ENCODE measurements around the gene PARP3.

PARP3 gene

DNA sequence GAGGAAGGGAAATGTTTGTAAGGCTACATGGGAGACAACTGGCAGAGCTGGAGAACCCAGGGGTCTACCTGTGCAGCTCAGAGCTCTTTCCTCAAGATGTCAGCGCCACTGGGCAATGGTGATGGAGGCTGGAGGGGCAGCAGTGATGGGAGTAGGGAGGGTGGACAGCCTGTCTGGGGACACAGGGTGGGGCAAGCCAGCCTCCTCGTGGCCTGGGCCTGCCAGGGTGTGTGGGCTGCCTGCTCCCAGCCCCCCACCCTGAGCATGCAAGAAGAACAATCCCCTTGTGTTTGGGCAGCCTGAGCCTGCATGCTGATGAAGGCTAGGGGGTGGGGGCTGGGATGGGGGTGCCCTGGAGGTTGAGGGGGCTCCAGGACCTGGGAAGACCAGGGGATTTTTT lies 23.9 kb downstream of the PARP3 start:
- in situ Hi-C loops (cut with MboI; ENCODE audit: low sequenced_read_pairs): no loop called here

DNA sequence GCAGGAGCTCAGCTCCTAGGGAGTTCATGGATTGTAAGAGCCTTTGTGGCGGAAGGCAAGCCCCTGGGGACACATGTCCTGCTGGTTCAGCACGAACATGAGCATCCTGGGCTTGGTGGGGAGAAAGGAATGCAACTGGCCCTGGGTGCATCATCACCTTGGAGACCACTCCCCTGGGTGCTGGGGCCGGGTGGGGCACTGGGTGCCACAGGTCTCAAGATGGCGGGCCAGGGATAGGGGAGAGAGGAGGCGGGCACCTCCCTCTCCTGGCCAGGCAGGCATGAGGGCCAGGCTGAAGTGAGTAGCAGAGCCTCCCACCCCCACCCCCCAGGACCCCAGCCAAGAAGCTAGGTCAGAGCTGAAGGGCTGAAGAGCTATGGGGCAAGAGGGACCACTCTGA lies 24.3 kb downstream of the PARP3 start:
- in situ Hi-C loops (cut with MboI; ENCODE audit: low sequenced_read_pairs): no loop called here

DNA sequence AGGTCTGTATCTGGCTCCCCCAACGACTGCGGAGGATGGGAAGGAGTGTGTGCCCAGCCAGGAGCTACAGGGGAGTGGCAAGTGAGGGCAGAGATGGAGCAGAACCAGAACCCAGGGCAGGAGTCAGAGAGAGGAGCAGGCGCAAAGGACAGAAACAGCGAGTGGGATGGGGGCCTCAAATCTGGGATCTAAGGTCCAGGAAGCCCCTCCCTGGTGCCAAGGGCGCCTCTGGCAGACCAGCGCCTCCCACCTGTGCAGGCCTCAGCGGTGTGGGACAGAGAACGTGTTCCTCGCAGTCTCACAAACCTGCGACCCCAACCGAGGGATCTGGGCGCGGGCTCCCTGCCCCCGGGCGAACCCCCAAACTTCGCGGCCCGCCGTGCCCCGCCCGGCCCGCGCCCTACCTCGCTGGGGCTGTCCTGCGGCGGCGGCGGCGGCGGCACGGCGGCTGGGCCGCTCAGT lies 24.8 kb downstream of the PARP3 start:
- in situ Hi-C loops (cut with MboI; ENCODE audit: low sequenced_read_pairs): no loop called here

GRCh38 chr3:51967384-51968169 lies 25.4 kb downstream of the PARP3 start, which contains the start of gene PCBP4:
TSS of gene PCBP4 (minus strand) at chr3:51967454. CDS start at chr3:51961240, 6,214 bp downstream.
- in situ Hi-C loops (cut with MboI; ENCODE audit: low sequenced_read_pairs): no loop called here

DNA sequence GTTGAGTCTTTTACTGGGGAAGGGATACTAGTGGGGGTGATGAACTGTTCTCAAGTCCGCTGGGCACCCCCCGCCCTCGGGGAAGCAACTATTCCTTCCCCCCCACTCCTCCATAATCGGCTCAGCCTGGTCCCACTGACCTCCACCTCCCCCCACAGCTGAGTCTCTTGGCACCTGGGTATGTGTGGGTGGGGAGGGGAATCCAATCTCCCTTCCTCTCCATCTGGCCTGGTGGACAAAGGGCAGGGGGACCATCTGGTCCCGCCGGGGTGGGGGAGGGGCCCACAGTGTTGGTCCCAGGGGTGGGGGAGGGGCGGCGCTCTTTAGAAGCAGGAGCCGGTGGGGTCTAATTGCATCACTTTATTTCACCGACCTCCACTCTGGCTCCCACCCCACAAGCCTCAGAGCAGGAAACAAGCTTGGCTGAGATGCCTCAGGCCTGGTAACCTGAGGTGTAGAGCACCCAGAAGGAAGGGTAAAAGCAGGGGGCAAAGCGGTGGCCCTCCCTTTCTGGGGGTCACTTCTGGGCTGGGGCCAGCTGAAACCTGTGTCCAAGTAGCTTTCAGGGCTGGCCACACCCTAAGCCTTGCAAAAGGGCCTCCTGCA lies 26.1 kb downstream of the PARP3 start:
- in situ Hi-C loops (cut with MboI; ENCODE audit: low sequenced_read_pairs): no loop called here

GRCh38 chr3:51968883-51969678 lies 26.9 kb downstream of the PARP3 start:
- in situ Hi-C loops (cut with MboI; ENCODE audit: low sequenced_read_pairs): no loop called here

DNA sequence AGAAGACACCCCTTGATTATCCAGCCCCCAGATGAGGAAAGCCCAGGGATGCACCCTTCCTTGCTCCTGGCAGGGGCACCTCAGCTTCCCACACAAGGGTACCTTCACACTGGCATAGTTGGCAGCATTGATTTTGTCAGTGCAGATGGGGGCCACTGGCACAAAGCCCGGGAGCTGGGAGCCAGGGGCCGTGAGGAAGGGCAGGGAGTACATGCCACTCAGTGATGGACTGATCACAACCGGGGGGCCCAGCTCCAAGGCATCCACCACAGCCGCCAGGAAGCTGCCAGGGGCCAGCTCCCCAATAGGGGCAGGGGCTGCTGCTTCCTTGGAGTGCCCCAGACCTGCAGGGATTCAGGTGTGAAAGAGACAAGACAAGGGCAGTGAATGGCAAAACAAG lies 27.7 kb downstream of the PARP3 start:
- in situ Hi-C loops (cut with MboI; ENCODE audit: low sequenced_read_pairs): no loop called here

- in situ Hi-C loops (cut with MboI; ENCODE audit: low sequenced_read_pairs): no loop called here
Observed at GRCh38 chr3:51970606-51971300, 28.6 kb downstream of the PARP3 start.

DNA sequence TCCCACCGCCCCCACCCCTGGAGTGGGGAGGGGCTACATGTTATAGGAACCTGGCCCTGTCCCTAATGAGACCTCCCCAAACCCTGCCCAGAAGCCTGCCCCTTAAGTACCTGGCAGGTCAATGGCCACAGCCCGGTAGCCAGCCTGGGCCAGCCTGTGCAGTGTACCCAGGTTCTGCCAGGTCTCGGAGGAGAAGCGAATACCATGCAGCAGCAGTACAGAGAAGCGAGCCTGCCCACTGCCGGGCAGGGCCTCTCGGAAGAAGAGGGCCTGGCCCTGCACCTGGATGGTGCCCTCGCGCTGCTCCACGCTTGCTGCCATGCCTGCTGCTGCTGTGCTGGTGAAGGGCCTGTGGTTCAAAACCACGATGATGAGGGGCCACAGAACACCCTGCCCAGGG lies 29.2 kb downstream of the PARP3 start:
- in situ Hi-C loops (cut with MboI; ENCODE audit: low sequenced_read_pairs): no loop called here

- in situ Hi-C loops (cut with MboI; ENCODE audit: low sequenced_read_pairs): no loop called here
Observed at GRCh38 chr3:51974277-51974962, 32.3 kb downstream of the PARP3 start.

DNA sequence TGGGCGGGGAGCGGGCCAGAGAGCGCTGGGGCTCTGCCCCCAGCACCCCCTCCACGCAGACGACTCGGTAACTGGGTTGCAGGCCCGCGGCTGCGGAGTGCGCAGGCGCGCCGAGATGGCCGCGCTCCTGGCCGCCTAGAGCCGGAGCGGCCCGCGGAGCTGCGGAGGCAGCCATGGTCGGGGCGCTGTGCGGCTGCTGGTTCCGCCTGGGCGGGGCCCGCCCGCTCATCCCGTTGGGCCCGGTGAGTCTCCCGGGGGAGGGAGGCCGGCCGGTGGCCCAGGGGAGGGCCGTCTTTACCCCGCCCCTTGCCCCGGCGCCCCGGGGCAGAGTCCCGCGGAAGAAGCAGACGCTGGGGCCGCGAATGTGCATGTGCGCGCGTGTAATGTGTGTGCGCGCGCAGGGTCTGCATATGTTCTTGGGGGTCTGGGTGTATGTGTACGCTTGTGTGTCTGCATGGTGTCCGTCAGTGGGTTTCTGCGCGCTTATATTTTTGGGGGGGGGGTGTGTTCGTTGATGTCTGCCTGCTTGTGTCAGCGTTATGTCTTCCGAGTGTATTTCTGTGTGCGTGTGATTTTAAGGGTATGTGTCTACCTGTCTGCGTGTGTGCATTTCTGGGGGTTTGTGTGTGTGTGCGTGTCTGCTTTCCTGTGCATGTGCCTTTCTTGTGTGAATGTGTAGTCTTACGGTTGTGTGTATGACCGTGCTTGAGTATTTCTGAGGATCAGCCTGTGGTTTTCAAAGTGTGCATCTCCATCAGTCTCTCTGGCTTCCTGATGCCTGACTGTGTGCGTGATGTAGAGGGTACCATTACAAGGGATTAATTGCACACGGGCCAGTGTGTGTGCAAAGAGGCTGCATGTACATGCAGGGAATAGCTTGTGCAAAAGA lies 33.0 kb downstream of the PARP3 start, which contains the start of gene ABHD14A:
Gene ABHD14A, plus strand, starts transcription at position 102 of the 889 bp plus-strand sequence. Its CDS starts 72 bp downstream, at position 174.
- in situ Hi-C loops (cut with MboI; ENCODE audit: low sequenced_read_pairs): no loop called here

GRCh38 chr3:51975852-51976549 lies 33.8 kb downstream of the PARP3 start:
- in situ Hi-C loops (cut with MboI; ENCODE audit: low sequenced_read_pairs): no loop called here

- in situ Hi-C loops (cut with MboI; ENCODE audit: low sequenced_read_pairs): no loop called here
Observed at GRCh38 chr3:51977446-51978142, 35.4 kb downstream of the PARP3 start.

- in situ Hi-C loops (cut with MboI; ENCODE audit: low sequenced_read_pairs): no loop called here
Observed at GRCh38 chr3:51978143-51978502, 36.0 kb downstream of the PARP3 start.

DNA sequence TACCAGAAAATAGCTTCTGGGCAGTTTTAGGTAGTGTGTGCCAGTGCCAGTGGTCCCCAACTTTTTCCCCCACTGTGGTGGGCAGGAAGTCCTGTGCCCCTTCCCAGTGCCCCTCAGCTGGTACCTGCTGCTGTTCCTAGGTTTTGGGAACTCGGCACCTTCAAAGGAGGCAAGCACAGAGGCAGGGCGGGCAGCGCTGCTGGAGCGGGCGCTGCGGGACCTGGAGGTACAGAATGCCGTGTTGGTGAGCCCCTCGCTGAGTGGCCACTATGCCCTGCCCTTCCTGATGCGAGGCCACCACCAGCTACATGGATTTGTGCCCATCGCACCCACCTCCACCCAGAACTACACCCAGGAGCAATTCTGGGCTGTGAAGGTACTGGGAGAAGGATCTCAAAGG lies 38.1 kb downstream of the PARP3 start:
- in situ Hi-C loops (cut with MboI; ENCODE audit: low sequenced_read_pairs): no loop called here

DNA sequence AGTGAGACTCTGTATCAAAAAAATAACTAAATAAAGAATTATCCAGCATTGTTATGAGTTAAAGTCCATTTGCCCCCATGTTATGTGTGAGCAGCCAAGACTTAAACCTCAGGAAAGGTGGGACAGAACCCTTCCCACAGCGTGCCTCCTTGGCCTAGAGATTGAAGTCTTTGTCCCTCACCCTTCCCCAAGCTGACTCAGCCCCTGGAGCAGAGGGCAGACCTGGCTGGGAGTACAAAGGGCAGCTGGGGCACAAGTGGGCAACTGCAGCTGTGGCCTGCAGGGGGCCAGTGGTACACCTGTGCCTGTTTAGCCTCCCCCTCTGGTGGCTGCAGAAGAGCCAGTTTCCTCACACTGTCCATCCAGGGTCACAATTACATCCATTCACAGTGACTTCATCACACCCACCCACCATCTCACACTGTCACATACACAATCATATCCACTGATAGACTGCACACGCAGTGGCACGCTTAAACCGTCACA lies 40.2 kb downstream of the PARP3 start:
- in situ Hi-C loops (cut with MboI; ENCODE audit: low sequenced_read_pairs): no loop called here

- in situ Hi-C loops (cut with MboI; ENCODE audit: low sequenced_read_pairs): no loop called here
Observed at GRCh38 chr3:51982838-51983577, 40.8 kb downstream of the PARP3 start, which contains the start of gene ACY1. TSS of gene ACY1 (plus strand) at chr3:51983535. CDS start at chr3:51984065, 530 bp downstream.
